ENCODE data around the gene ZBTB20. TPM values are rescaled to one million over a fixed set of nuclear protein-coding genes. Genes with fewer than 3 reads are reported as not detected.

Gene ZBTB20
- total RNA-seq, 1 experiment from 2014 or later: 4.8 TPM

DNA sequence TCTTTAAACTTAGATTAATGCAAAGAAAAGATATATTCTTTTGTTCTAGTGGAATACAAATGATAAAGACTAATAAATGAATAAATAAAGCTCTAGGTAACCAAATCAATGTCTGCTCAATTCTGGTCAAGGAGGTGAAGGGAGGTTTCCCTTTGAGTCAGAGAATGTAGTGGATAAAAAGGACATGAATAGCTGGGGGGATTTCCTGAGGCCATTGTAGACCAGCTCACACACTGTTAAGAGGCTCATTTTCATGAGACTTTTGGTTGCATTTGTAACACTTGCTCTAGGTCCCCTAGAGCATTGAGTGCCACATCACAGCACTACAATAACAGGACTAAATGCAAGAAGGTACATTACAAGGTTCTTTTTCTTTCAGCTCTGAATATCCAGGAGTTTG is 682.5 kb downstream of the ZBTB20 start:
- DNase-seq (ENCODE audit: extremely low read depth, low read depth): no peak

DNA sequence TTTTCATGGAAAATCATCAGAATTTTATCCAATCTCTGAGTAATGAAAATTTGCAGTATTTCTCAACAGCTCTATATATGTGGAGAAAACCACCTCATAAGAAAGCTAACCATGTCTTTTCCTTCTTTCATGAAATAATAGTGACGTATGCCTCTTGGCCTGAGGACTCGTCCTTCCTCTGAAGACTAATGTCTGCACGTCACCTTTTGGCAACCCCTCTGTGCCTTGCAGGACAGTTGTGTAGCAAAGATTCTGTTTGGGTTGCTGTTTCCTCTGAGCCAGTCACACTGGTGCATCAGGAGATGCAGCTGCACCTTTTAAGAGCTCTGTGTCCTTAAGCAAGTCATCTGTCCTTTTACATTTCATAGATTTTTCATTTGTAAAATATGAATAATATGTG is 684.3 kb downstream of the ZBTB20 start:
- DNase-seq (ENCODE audit: extremely low read depth, low read depth): no peak

DNA sequence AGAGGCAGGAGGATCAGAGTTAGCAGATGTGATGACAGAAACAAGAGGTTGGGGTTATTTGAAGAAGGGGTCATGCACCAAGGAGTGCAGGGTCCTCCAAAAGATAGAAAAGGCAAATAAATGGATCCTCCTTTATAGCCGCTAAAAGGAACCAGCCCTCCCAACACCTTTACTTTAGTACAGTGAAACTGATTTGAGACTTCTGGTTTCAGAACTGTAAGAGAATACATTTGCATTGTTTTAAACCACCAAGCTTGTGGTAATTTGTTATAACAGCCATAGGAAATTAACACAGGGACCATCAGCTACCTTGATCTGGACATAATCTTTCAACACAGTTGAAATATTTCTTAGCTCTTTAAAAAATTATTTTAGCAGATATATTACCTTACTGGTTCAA is 686.6 kb downstream of the ZBTB20 start:
- DNase-seq (ENCODE audit: extremely low read depth, low read depth): no peak

DNA sequence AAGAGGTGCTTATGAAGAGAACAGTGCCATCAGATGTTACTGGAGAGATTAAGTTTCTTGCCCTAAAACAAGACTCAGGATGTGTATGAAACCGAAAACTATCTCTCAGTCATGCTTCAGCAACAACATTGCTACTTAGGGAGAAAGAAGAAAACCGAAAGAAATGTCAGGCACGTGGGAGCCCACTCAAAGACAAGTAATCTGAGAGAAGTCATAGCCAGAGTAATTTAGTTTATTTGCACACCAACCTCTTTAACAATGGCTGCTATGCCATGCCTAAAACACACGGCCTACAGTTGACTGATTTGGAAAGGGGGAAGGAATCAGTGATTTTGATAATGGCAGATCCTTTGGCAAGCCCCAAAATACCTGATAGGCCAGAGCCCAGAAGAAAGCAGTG is 690.3 kb downstream of the ZBTB20 start:
- no peak for DNase-seq (ENCODE audit: extremely low read depth, low read depth)

DNA sequence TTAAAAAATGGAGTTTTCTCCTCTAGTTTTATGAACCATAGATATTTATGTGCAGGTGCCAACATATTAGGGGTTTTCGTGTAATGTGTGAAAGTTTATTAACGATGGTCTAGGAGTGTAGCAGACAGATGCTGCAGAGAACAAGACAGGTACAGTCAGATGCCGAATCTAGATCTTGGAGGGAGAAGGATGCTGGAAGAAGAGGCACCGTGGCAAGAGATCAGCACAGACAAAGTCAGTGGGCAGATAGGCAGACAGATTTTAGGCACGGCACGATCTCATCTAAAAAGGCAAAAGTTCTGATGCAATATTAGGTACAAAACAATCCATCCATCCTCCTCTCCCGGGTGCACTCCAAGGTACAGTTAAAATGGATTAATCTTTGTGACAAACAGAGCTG is 691.7 kb downstream of the ZBTB20 start:
- DNase-seq (ENCODE audit: extremely low read depth, low read depth): no peak

DNA sequence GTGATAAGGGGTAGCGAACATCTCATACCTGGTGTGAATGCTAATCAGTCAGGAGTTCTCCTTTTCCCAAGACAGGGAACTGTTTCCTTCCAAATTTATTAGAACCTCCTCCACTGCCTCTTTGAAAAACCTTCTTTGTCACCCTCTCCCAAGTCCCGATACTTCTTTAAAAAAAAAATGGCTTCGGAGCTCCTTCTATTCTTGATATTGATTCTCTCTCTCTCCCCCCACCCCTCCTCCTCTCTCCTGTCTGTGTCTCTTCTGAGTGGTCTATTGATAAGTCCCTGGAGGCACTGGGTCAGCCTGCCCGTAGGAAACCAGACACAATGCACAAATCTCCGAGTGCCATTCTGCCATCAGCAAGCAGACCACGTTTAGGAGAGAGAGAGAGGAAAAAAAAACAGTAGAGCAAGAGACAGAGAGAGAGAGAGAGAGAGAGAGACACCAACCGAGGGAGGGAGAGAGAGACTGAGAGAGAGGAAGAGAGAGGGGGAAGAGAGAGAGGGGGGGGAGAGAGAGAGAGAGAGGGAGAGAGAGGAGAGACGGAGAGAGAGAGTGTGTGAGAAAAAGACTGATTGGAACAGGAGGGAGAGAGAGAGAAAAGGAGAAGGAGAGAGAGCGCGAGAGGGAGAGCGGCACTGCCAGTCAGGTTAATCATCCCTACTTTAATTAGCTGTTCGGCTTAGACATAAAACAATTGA is 692.4 kb downstream of the ZBTB20 start:
- no peak for DNase-seq (ENCODE audit: extremely low read depth, low read depth)

DNA sequence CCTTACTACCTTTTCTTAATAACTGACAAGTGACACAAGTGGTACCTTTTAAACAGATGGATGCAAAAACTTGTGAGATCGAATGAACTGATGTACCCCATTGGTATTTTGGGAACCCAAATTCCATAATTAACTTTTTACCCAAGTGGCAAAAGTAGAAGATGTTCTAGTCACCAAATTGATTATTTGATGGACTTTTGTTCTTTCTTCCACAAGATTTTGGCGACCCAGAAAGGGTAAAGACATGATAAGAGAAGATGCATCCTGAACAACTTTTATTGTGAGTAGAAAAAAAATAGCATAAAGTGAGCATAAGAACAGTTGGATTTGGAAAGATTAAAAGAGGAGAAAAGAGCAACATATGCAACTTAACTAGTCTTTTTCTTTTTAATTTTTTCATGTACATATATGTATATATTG is 693.7 kb downstream of the ZBTB20 start:
- DNase-seq (ENCODE audit: extremely low read depth, low read depth): no peak

DNA sequence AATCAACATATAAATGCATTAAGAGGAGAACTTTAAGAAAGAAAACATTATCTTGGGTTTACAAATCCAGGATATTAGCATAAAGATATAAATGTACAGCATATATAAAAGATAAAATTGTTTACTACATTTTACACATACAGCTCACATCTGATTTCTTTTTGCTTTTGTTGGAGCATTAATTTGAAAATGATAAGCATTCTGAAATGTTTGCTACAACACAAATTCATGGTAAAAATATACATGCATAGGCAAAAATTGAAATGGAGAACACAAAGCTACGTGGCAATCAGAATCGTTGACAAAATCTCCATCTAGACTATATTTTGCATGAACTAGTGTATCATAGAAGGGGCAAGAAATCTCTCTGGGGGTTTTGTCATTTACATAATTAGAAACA is 694.2 kb downstream of the ZBTB20 start:
- DNase-seq (ENCODE audit: extremely low read depth, low read depth): no peak

DNA sequence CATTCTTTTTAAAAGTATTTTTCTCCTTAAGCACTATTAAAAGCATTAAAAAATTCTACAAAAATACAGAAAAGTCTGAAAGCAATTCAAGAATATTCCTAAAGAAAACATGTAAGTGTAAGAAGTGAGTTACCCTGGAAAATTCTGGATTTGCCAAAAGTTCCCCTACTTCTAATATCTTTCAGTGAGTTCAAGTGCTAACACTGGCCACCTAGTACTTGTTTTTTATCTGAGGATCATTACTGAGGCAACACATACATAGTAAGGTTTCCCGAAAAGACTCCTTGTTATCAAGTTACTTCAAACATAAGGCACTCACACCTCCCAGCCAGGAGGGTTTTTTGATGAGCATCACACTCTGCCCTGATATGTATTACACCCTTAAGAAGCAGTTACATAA is 694.8 kb downstream of the ZBTB20 start:
- DNase-seq (ENCODE audit: extremely low read depth, low read depth): no peak

DNA sequence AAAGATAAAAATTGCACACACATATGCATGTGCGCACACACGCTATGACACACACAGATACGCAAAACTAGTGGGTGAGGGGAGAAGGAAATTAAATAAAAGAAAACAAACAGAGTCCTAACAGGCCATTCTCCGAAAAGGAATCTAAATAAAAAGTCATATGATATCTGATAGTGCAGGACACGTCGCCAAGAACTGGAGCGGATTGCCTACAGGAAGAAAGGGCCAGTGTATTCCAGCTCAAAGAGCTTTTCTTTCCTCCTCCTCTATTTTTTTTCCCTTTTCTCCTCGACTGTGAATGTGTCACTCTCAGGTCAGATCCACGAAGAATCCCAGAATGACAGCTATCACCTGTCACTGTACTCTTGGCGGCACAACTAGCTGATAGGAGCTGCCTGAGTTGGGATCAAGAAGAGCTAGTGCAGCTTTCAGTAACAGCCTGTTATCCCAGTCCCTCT is 695.5 kb downstream of the ZBTB20 start:
- no peak for DNase-seq (ENCODE audit: extremely low read depth, low read depth)

DNA sequence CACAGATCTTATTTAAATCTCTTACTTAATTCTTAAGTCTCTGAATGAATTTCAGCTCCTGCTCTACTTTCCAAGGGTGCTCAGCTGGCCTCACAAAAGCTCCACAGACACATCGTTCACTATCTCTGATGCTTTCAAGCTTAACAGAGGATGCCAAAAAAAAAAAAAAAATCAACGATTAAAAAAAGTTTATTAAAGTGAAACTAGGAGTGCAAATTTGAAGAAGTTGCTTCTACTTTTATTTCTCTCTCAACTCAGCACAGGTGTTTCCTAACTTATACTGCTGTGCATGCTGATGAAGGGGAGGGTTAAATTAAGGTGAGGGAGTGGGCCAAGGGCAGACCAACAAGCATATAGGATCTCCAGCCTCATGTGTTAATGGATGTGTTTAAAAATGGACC is 696.0 kb downstream of the ZBTB20 start:
- DNase-seq (ENCODE audit: extremely low read depth, low read depth): no peak

DNA sequence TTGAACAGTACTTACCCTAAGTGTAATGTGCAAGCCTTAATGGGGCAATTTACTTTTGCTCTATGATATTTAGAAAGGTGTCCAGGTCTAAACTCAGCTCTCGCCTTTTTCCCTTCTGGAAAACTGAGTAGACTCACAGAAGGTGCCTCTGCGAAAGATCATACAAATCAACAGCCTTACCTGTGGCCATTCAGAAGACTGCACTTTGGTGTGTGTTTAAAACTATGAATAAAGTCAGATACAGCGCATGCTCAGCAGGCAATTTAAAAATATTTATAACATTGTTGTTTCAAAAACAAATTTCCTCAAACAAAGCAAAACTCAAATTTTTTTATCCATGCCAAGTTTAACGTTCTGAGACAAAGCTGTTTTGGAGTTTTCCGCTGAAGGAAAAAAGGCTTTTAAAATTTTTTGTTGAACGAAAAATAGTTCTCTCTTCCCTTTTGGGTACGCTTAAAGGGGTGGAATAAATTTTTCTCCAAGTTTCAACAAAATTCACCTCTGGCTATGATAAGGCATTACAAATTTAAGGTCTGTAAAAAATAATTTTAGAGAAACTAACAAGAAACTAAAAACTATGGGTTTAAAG is 697.0 kb downstream of the ZBTB20 start:
- DNase-seq (ENCODE audit: extremely low read depth, low read depth): no peak

DNA sequence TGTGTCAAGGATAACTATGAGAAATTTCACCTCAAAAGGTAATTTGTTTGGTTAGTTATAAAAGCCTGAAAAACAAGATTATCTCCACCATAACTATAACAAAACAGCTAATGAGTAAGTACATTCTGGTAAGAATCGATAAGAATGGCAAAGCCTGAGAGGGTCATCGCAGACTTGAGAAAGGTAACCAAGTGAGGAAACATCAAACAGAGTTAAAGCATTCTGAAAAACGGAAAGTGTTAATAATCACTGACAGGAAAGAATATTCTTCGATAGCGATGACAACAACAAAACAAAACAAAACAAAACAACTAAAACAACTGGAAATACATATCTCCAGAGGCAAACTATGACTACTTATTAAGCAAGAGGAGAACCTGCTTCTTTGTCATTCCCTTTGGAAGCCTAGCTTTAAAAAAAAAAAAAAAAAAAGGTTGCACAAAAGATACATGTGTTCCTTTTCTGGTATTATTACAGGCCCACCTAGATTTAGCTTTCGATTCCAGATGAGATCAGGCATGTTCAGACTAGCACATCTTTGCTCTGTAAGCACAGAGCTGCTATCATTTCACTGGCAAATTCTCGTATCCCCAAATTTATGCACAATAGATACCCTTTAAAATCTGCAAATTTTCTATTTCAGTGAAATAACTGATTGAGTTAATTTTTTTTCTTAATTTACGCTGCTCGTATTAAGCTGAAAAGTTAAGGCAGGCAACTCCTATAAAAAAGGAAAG is 697.6 kb downstream of the ZBTB20 start:
- DNase-seq (ENCODE audit: extremely low read depth, low read depth): no peak

DNA sequence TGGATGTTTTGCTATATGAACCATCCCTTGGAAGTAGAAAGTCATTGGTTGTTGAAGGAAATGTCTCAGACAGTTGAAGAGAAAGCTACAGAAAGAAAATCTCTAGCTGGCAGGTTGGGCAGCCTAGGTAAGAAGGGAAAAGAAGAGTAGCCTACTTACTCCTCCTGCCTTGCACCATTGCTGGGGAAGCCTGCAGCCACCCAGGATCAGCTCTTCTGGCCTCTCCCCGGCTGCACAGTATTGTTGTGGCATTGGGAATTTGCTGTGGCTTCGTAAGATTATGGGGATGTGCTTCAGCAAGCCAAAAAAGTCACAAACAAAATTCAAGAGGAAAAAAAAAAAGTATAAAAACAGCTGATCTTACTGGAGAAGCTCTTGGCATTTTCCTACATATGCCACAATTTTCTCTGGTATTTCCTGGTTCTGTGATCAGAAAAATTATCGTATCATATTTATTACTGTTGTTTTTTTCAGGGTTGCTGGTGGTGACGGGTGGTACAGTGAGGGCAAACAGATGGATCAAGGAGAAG is 699.1 kb downstream of the ZBTB20 start:
- no peak for DNase-seq (ENCODE audit: extremely low read depth, low read depth)

DNA sequence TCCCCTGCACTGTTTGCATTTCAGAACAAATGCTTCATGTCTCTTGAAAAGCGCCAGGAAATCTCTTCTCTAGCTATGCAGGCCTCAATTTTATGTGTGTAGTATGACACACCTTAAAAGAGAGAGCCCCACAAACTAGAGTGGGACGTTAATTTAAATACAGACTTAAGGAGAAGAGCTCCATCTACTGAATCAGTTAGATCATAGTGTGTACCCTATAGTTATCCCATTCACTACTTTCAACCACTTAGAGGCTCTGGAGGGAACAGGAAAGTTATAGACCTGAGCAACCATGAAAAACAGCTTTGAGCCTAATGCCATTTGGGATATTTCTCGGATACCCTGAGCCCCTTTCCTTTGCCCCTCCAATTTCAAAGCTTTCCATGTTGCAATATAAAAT is 699.5 kb downstream of the ZBTB20 start:
- DNase-seq (ENCODE audit: extremely low read depth, low read depth): no peak

DNA sequence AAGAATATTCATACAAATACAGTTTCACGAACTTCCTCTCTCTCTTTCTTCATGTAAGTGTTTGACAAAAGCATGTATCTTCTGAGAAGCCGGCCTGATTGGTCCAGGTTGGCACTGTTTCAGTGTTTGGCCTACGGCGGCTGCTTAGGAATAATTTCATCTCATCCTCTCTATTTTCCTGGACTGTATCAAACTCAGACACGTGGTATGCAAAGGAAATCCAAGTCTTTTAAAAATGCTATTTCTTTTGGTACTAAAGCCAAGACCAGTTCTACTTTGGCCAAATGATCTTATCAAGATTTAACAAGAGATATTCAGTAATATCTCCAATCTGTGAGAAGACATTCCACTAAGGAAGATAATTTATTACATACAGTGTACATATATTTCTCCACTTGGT is 700.5 kb downstream of the ZBTB20 start:
- no peak for DNase-seq (ENCODE audit: extremely low read depth, low read depth)

DNA sequence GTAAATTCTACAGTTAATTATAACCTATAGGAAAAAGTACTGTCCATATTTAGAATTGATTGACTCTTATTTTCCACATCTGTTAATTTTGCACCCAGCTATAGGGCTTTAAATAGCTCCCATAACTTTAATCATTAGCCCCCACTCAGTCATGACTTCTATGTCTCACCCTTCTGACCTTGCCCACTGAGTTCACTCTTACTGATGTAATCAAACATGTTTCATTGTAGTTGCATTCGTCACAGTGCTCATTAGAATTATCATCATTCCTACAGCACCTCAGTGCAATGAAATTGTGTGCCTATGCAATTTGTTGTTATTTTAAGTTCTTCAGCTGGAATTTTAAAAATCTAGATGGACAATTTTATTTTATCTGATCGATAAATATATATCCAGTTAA is 701.9 kb downstream of the ZBTB20 start:
- no peak for DNase-seq (ENCODE audit: extremely low read depth, low read depth)

DNA sequence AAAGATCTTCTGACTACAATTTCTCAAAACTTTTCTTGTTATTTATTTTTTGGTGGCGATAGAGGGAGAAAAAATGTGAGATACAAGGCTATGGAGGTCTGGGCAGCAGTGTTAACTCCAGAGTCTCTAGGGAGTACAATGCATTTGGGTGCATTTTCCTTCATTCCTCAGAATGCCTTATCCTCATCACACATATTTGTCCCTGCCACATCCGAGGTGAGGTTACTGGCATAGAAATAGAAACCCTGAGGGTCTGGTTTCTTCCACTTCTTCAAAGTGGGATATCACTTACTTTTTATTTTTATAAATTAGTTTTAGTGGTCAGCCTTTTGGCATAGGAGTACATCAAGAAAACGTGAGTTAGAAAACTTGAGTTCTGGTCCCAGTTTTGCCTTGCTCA is 702.9 kb downstream of the ZBTB20 start:
- no peak for DNase-seq (ENCODE audit: extremely low read depth, low read depth)

DNA sequence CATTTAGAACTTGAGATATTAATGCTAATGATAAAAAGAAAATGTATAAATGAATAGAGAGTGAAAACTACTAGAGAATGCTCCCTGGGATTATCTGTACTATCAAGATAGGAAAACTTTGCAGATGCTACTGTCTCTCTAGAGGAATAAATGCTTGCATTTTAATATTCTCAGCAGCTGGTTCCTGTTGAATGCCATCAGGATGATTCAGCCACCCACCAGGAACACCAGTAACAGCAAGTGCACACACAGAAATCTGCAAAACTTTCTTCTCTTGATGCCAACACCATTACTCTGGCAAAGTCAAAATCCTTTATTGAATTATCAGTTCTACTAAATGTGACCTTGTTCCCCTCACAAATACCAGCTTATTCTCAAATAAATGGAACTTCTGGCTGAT is 704.8 kb downstream of the ZBTB20 start:
- DNase-seq (ENCODE audit: extremely low read depth, low read depth): no peak

DNA sequence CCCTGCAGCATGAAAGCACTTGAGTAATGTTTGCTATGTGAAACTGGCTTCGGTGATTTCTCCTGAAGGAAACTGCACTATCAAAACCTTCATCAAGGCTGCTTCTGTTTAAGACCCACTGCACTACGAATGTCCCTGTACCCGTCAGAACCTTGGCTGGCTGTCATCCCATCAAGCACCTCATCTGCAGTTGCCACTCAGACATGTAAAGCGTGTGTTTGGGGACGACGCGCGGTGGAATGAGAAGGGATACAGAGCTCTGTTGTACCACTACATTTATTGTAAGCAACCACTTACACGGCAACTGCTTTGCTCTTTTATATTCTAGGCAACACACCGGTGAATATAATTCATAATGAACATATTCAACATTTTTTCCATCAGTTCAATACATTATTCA is 705.7 kb downstream of the ZBTB20 start:
- no peak for DNase-seq (ENCODE audit: extremely low read depth, low read depth)

DNA sequence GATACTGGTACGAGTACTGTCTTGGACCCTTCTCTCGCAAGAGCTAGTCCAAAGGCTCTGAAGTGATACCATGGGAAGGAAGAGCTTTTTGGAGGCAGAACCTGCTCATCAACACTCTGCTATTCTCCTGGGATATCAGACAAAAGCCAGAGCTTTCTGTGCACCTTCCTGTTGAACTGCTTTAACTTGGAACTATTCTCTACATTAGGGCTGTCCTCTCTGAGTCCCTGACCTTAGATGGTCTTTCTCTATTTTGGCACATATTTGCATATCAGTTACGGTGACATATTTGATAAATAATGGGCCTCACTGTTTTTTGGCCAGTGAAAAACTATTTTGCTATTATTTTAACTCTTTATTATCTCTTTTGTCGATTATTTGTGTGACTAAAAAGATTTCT is 706.4 kb downstream of the ZBTB20 start:
- DNase-seq (ENCODE audit: extremely low read depth, low read depth): no peak

DNA sequence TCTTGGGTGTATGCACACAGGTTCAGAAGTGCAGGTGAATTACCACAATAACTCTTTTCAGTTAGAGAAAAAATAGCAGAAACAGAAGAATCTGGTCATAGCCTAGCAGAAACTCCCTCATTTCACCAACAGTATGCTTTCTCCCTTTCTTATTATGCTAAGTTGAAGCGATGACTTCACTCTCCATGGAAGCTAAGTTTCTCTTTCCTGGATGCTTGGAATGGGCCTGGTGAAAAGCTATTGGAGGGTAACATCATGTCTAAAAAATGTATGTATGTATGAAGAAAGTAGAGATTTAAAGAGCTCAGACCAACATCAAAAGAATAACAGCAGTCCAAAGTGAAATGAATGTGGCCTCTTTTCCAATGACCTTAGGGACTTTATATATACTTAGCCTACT is 707.8 kb downstream of the ZBTB20 start:
- DNase-seq (ENCODE audit: extremely low read depth, low read depth): no peak

All from NCI-H460 (cell line).